HepG2 (cell line): ENCODE measurements around the gene TEX14. TPM values are rescaled to one million over a fixed set of nuclear protein-coding genes. Genes with fewer than 3 reads are reported as not detected.
A peak's percentile ranks its signal among the peaks of the same experiment; 100 is the strongest.

Experiments
- AGO2 ChIP-seq: fragments of 200-400 bp; formaldehyde crosslinking; optimal IDR thresholded peaks from 2 replicates; pipeline ENCODE3; 2017; ENCODE audit warnings: mild to moderate bottlenecking, low read depth, low read length, moderate library complexity
- AKNA ChIP-seq: sonication (generic); formaldehyde crosslinking; IDR thresholded peaks from 2 replicates; pipeline ENCODE4 v1.4.0; 2020; ENCODE audit warnings: missing genetic modification reagents, borderline replicate concordance
- ARHGAP35 ChIP-seq: sonication (generic); formaldehyde crosslinking; IDR thresholded peaks from 2 replicates; pipeline ENCODE4 v1.9.0; 2022; ENCODE audit warnings: mild to moderate bottlenecking, inconsistent platforms, moderate library complexity, missing genetic modification reagents, borderline replicate concordance
- CBX5 ChIP-seq: sonication (generic); formaldehyde crosslinking; IDR thresholded peaks from 2 replicates; pipeline ENCODE4 v1.4.0; 2020; ENCODE audit warnings: missing genetic modification reagents, borderline replicate concordance
- DDIT3 ChIP-seq: sonication (generic); formaldehyde crosslinking; IDR thresholded peaks from 2 replicates; pipeline ENCODE4 v1.4.0; 2020; ENCODE audit warnings: mild to moderate bottlenecking, missing genetic modification reagents
- GZF1 ChIP-seq: sonication (generic); formaldehyde crosslinking; IDR thresholded peaks from 2 replicates; pipeline ENCODE4 v1.5.1; 2020; ENCODE audit warnings: mild to moderate bottlenecking, missing genetic modification reagents
- HDAC2 ChIP-seq: sonication (generic); formaldehyde crosslinking; IDR thresholded peaks from 2 replicates; pipeline ENCODE4 v1.4.0; 2020; ENCODE audit warnings: missing genetic modification reagents
- KDM1A ChIP-seq: IDR thresholded peaks from 2 replicates; pipeline ENCODE4 v1.6.1; 2016; ENCODE audit warnings: missing compliant biosample characterization
- PREB ChIP-seq: sonication (generic); formaldehyde crosslinking; IDR thresholded peaks from 2 replicates; pipeline ENCODE4 v1.4.0; 2020; ENCODE audit warnings: missing genetic modification reagents
- RFX3 ChIP-seq: IDR thresholded peaks from 2 replicates; pipeline ENCODE4 v1.6.1; 2016; ENCODE audit warnings: missing biosample characterization, missing genetic modification reagents
- SNAPC4 ChIP-seq: sonication (generic); formaldehyde crosslinking; IDR thresholded peaks from 2 replicates; pipeline ENCODE4 v1.4.0; 2020; ENCODE audit warnings: mild to moderate bottlenecking, missing genetic modification reagents
- TCF7 ChIP-seq: sonication (generic); IDR thresholded peaks from 2 replicates; pipeline ENCODE4 v1.6.1; 2016; ENCODE audit warnings: antibody characterized with exemption, low read depth
- TCF7L2 ChIP-seq: IDR thresholded peaks from 2 replicates; pipeline ENCODE4 v1.6.1; 2011; ENCODE audit warnings: mild to moderate bottlenecking, low read depth, low read length, moderate library complexity
- TEAD2 ChIP-seq: sonication (generic); formaldehyde crosslinking; IDR thresholded peaks from 2 replicates; pipeline ENCODE4 v1.9.0; 2021; ENCODE audit warnings: missing genetic modification reagents
- U2AF1 ChIP-seq: fragments of 200-400 bp; formaldehyde crosslinking; optimal IDR thresholded peaks from 2 replicates; pipeline ENCODE3; 2017; ENCODE audit warnings: mild to moderate bottlenecking, low read depth, low read length
- WIZ ChIP-seq: sonication (generic); formaldehyde crosslinking; IDR thresholded peaks from 2 replicates; pipeline ENCODE4 v1.5.1; 2020; ENCODE audit warnings: mild to moderate bottlenecking, missing genetic modification reagents
- ZNF263 ChIP-seq: sonication (generic); formaldehyde crosslinking; IDR thresholded peaks from 2 replicates; pipeline ENCODE4 v1.4.0; 2020; ENCODE audit warnings: missing genetic modification reagents
- ZNF564 ChIP-seq: sonication (generic); formaldehyde crosslinking; IDR thresholded peaks from 2 replicates; pipeline ENCODE4 v1.8.1; 2023; ENCODE audit warnings: mild to moderate bottlenecking, missing genetic modification reagents
- polyA plus RNA-seq, 8 experiments: library from polyadenylated mRNA; depleted of rRNA in 3 of 8; stranded (reverse) in 7 of 8; unstranded in 1 of 8; fragments of >200 nt; fragmentation: Illumina TruSeq in 4 of 8; extraction: Trizol in 4 of 8; gene quantifications; 2 replicates each; pipeline versions ENCODE4 v1.2.1 to v1.2.3, GENCODE V29; 2011 to 2016; ENCODE audit warnings: low read depth in 4 of 8, missing spikeins in 1 of 8, mixed read lengths in 1 of 8; ENCODE audit not compliant: insufficient read depth in 1 of 8
- total RNA-seq, 5 experiments: library from RNA; depleted of rRNA; stranded (reverse); fragments of >200 nt; fragmentation: Illumina TruSeq; extraction: Trizol; gene quantifications; 2 replicates each; pipeline ENCODE4 v1.2.3, GENCODE V29; 2016; ENCODE audit warnings: low read depth in 1 of 5

The TEX14 gene
- total and polyA plus RNA-seq, 2 of the 13 experiments (the other 11 are each of a cell fraction or from before 2014, with no cell fraction given) = 0.04 to 0.07 TPM

- peak; percentile 92; the same call in 1 of the 2 replicates for TF ChIP-seq ARHGAP35 (CRISPR knock-in tag)
- TF ChIP-seq ZNF564 (CRISPR knock-in tag) = peak; percentile 96
- TF ChIP-seq TCF7 = no peak
- peak; percentile 32; the same call in 1 of the 2 replicates for TF ChIP-seq RFX3 (CRISPR knock-in tag)
- TF ChIP-seq TEAD2 (CRISPR knock-in tag) = peak; percentile 94; the same call in 1 of the 2 replicates
- no peak for TF ChIP-seq U2AF1
- TF ChIP-seq HDAC2 (CRISPR knock-in tag) = 0 out of 2 replicates have a peak, but pooled peaks have one; percentile 33
- TF ChIP-seq AGO2 = peak; percentile 43
- no peak for TF ChIP-seq TCF7L2
- peak; percentile 97 for TF ChIP-seq SNAPC4 (CRISPR knock-in tag)
- peak; percentile 54; the same call in 1 of the 2 replicates for TF ChIP-seq DDIT3 (CRISPR knock-in tag)
- peak; percentile 90; the same call in 1 of the 2 replicates for TF ChIP-seq CBX5
- peak; percentile 98 for TF ChIP-seq AKNA (CRISPR knock-in tag)
- TF ChIP-seq GZF1 (CRISPR knock-in tag) = peak; percentile 58; the same call in 1 of the 2 replicates
- no peak for TF ChIP-seq KDM1A (CRISPR knock-in tag)
- peak; percentile 66; the same call in 1 of the 2 replicates for TF ChIP-seq PREB
- no peak for TF ChIP-seq WIZ
- TF ChIP-seq ZNF263 (CRISPR knock-in tag) = no peak; the same call in 1 of the 2 replicates
These were observed 602 bp upstream of the TEX14 start, which contains the start of gene RAD51C (continued) for GRCh38 chr17:58692239-58693055.
